HepG2 (cell line): Measurements from ENCODE around the gene ARHGAP21. TPM values are rescaled to one million over a fixed set of nuclear protein-coding genes. Genes with fewer than 3 reads are reported as not detected.

Experiments
- ZBTB1 ChIP-seq: sonication (generic); formaldehyde crosslinking; IDR thresholded peaks from 2 replicates; pipeline ENCODE4 v1.4.0; 2020; ENCODE audit warnings: missing genetic modification reagents, borderline replicate concordance
- ZBTB7B ChIP-seq: sonication (generic); formaldehyde crosslinking; IDR thresholded peaks from 2 replicates; pipeline ENCODE4 v1.4.0; 2020; ENCODE audit warnings: missing genetic modification reagents
- ZNF607 ChIP-seq: sonication (generic); formaldehyde crosslinking; IDR thresholded peaks from 2 replicates; pipeline ENCODE4 v1.5.1; 2020; ENCODE audit warnings: missing genetic modification reagents, mild to moderate bottlenecking, borderline replicate concordance
- ZNF614 ChIP-seq: IDR thresholded peaks from 2 replicates; pipeline ENCODE4 v1.6.1; 2018; ENCODE audit warnings: missing biosample characterization, missing genetic modification reagents, inconsistent platforms, borderline replicate concordance
- ZSCAN12 ChIP-seq: sonication (generic); formaldehyde crosslinking; IDR thresholded peaks from 2 replicates; pipeline ENCODE4 v1.9.0; 2021; ENCODE audit warnings: mild to moderate bottlenecking, missing genetic modification reagents
- ZZZ3 ChIP-seq: sonication (generic); formaldehyde crosslinking; IDR thresholded peaks from 2 replicates; pipeline ENCODE4 v1.4.0; 2020; ENCODE audit warnings: missing genetic modification reagents, mild to moderate bottlenecking, borderline replicate concordance
- polyA plus RNA-seq, 8 experiments: library from polyadenylated mRNA; depleted of rRNA in 3 of 8; stranded (reverse) in 7 of 8; unstranded in 1 of 8; fragments of >200 nt; fragmentation: Illumina TruSeq in 4 of 8; extraction: Trizol in 4 of 8; gene quantifications; 2 replicates each; pipeline versions ENCODE4 v1.2.1 to v1.2.3, GENCODE V29; 2011 to 2016; ENCODE audit warnings: low read depth in 4 of 8, missing spikeins in 1 of 8, mixed read lengths in 1 of 8; ENCODE audit not compliant: insufficient read depth in 1 of 8
- total RNA-seq, 5 experiments: library from RNA; depleted of rRNA; stranded (reverse); fragments of >200 nt; fragmentation: Illumina TruSeq; extraction: Trizol; gene quantifications; 2 replicates each; pipeline ENCODE4 v1.2.3, GENCODE V29; 2016; ENCODE audit warnings: low read depth in 1 of 5
- TF ChIP-seq, protein P1 (sequence below): sonication (generic); formaldehyde crosslinking; IDR thresholded peaks from 2 replicates; pipeline ENCODE4 v1.8.0; 2022; ENCODE audit warnings: missing genetic modification reagents, mild to moderate bottlenecking, inconsistent platforms, borderline replicate concordance
- TF ChIP-seq, protein P2 (sequence below): sonication (generic); formaldehyde crosslinking; IDR thresholded peaks from 2 replicates; pipeline ENCODE4 v1.9.0; 2022; ENCODE audit warnings: low read depth, missing genetic modification reagents
- TF ChIP-seq, protein P3 (sequence below): sonication (generic); formaldehyde crosslinking; IDR thresholded peaks from 2 replicates; pipeline ENCODE4 v1.5.0; 2020; ENCODE audit warnings: mild to moderate bottlenecking, missing genetic modification reagents, moderate library complexity

Gene ARHGAP21
- total and polyA plus RNA-seq, 2 of the 13 experiments (the other 11 are each of a cell fraction or from before 2014, with no cell fraction given): 23.9 to 26.6 TPM

DNA sequence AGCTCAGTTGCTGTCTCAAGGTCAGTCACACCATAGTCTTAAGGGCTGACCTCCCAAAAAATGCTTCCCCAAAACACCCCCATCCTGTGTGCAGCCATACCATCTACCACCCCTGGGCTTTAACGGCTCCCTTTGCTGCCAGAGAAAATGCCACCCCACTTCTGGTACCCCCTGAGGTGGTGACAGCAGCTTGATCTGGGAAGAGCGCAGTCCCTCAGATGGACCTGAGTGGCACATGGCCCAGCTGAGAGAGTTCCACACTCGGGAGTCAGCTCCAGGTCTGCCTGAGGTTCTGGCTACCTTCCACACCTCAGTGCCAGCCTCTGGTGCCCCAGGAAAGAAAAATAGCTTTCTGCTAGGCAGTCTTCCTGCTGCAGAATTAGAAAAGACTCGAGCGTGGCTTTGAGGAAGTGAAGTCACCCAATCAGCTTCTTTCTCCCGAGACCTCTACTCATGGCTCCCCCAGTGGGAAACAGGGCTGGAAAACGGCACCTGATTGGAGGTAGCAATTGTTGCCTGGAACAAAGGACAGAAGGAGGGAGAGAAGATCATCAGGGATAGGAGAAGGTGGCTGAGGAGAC, 151.7 kb downstream of the ARHGAP21 start (continued):
- TF ChIP-seq, protein P1, sequence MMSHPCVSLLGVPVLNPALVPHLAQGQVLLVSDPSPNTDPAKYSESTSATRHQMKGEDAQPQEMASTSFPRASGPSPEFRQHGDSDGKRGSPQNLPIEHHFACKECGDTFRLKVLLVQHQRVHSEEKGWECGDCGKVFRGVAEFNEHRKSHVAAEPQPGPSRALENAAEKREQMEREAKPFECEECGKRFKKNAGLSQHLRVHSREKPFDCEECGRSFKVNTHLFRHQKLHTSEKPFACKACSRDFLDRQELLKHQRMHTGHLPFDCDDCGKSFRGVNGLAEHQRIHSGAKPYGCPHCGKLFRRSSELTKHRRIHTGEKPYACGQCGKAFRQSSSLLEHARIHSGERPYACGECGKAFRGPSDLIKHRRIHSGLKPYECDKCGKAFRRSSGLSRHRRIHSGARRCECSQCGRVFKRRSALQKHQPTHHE (CRISPR knock-in tag): no peak
- TF ChIP-seq ZNF607 (CRISPR knock-in tag): no peak
- TF ChIP-seq ZZZ3 (CRISPR knock-in tag): no peak
- no peak for TF ChIP-seq ZSCAN12 (CRISPR knock-in tag)
- TF ChIP-seq ZBTB7B (CRISPR knock-in tag): no peak
- TF ChIP-seq, protein P2, sequence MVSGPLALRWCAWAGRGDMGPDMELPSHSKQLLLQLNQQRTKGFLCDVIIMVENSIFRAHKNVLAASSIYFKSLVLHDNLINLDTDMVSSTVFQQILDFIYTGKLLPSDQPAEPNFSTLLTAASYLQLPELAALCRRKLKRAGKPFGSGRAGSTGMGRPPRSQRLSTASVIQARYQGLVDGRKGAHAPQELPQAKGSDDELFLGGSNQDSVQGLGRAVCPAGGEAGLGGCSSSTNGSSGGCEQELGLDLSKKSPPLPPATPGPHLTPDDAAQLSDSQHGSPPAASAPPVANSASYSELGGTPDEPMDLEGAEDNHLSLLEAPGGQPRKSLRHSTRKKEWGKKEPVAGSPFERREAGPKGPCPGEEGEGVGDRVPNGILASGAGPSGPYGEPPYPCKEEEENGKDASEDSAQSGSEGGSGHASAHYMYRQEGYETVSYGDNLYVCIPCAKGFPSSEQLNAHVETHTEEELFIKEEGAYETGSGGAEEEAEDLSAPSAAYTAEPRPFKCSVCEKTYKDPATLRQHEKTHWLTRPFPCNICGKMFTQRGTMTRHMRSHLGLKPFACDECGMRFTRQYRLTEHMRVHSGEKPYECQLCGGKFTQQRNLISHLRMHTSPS: no peak
- TF ChIP-seq, protein P3, sequence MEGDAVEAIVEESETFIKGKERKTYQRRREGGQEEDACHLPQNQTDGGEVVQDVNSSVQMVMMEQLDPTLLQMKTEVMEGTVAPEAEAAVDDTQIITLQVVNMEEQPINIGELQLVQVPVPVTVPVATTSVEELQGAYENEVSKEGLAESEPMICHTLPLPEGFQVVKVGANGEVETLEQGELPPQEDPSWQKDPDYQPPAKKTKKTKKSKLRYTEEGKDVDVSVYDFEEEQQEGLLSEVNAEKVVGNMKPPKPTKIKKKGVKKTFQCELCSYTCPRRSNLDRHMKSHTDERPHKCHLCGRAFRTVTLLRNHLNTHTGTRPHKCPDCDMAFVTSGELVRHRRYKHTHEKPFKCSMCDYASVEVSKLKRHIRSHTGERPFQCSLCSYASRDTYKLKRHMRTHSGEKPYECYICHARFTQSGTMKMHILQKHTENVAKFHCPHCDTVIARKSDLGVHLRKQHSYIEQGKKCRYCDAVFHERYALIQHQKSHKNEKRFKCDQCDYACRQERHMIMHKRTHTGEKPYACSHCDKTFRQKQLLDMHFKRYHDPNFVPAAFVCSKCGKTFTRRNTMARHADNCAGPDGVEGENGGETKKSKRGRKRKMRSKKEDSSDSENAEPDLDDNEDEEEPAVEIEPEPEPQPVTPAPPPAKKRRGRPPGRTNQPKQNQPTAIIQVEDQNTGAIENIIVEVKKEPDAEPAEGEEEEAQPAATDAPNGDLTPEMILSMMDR (CRISPR knock-in tag): no peak
- no peak for TF ChIP-seq ZNF614
- no peak for TF ChIP-seq ZBTB1 (CRISPR knock-in tag)
